Inflammatory macrophage treated with lipopolysaccharide for 1 hour (primary cell): ENCODE results near the gene PHF2.

ENCODE experiments used
- DNase-seq, 2 donors: peaks; one replicate each; pipeline ENCODE4 v3.0.0-alpha.2; 2020 to 2022

Gene PHF2

GRCh38 chr9:93634311-93635185 lies 58.2 kb downstream of the PHF2 start:
- no peak for DNase-seq

GRCh38 chr9:93635186-93636107 lies 59.1 kb downstream of the PHF2 start:
- no peak for DNase-seq

- DNase-seq: no peak
Observed at GRCh38 chr9:93636172-93636661, 59.8 kb downstream of the PHF2 start.

GRCh38 chr9:93636667-93637066 lies 60.3 kb downstream of the PHF2 start:
- DNase-seq: no peak

- no peak for DNase-seq
Observed at GRCh38 chr9:93637886-93638285, 61.5 kb downstream of the PHF2 start.

- no peak for DNase-seq
Observed at GRCh38 chr9:93640027-93640426, 63.6 kb downstream of the PHF2 start.

GRCh38 chr9:93642961-93643360 lies 66.6 kb downstream of the PHF2 start:
- DNase-seq: no peak

GRCh38 chr9:93644397-93645088 lies 68.2 kb downstream of the PHF2 start:
- no peak for DNase-seq

GRCh38 chr9:93645149-93645889 lies 68.9 kb downstream of the PHF2 start:
- DNase-seq: no peak

GRCh38 chr9:93645921-93646639 lies 69.7 kb downstream of the PHF2 start:
- DNase-seq: no peak

- DNase-seq: no peak
Observed at GRCh38 chr9:93646640-93647178, 70.3 kb downstream of the PHF2 start.

GRCh38 chr9:93648181-93648580 lies 71.8 kb downstream of the PHF2 start:
- no peak for DNase-seq

GRCh38 chr9:93648836-93649235 lies 72.5 kb downstream of the PHF2 start:
- DNase-seq: no peak

GRCh38 chr9:93649610-93650261 lies 73.4 kb downstream of the PHF2 start:
- DNase-seq: no peak

GRCh38 chr9:93650448-93650847 lies 74.1 kb downstream of the PHF2 start:
- DNase-seq: no peak

- DNase-seq: no peak
Observed at GRCh38 chr9:93651521-93651950, 75.2 kb downstream of the PHF2 start.

GRCh38 chr9:93652604-93653592 lies 76.5 kb downstream of the PHF2 start:
- DNase-seq: no peak

- no peak for DNase-seq
Observed at GRCh38 chr9:93653760-93654159, 77.4 kb downstream of the PHF2 start.

GRCh38 chr9:93654351-93654961 lies 78.1 kb downstream of the PHF2 start:
- DNase-seq: no peak
